SK-N-MC (cell line): ENCODE data around the gene CDC42EP4.

Experiments used
- DNase-seq: peaks from one replicate; pipeline ENCODE4 v3.0.0-alpha.2; 2011; ENCODE audit warnings: low read depth, low spot score
- H3K27ac ChIP-seq: fragments of 200-600 bp; sonication (generic); 2 replicates; pipeline ENCODE4 v1.5.1; 2016; ENCODE audit warnings: mixed run types
- H3K36me3 ChIP-seq: fragments of 200-600 bp; sonication (generic); 2 replicates; pipeline ENCODE4 v1.6.1; 2017; ENCODE audit warnings: antibody characterized with exemption, low read length, mixed read lengths; ENCODE audit not compliant: insufficient read depth
- H3K4me3 ChIP-seq: fragments of 200-600 bp; sonication (generic); 2 replicates; pipeline ENCODE4 v1.5.1; 2016
- H3K9ac ChIP-seq: fragments of 200-600 bp; sonication (generic); 2 replicates; pipeline ENCODE4 v1.8.0; 2017; ENCODE audit warnings: mixed run types, mixed read lengths; ENCODE audit not compliant: insufficient read length
- H3K9me3 ChIP-seq: fragments of 200-600 bp; sonication (generic); 2 replicates; pipeline ENCODE4 v1.6.1; 2017; ENCODE audit warnings: low read depth, mild to moderate bottlenecking, antibody characterized with exemption, low read length, moderate library complexity, mixed read lengths
- EZH2 ChIP-seq: fragments of 200-600 bp; sonication (generic); IDR thresholded peaks from one replicate; pipeline ENCODE4 v1.6.1; 2017; ENCODE audit warnings: antibody characterized with exemption
- FOXP2 ChIP-seq: optimal IDR thresholded peaks from 2 replicates; pipeline ENCODE3; 2011; ENCODE audit warnings: mild to moderate bottlenecking, moderate library complexity; ENCODE audit not compliant: insufficient read depth; ENCODE audit errors: extremely low read length, control extremely low read depth
- POLR2AphosphoS5 ChIP-seq: IDR thresholded peaks from 2 replicates; pipeline ENCODE4 v1.6.1; 2012; ENCODE audit warnings: mild to moderate bottlenecking, low read depth, low read length, borderline replicate concordance

The CDC42EP4 gene

DNA sequence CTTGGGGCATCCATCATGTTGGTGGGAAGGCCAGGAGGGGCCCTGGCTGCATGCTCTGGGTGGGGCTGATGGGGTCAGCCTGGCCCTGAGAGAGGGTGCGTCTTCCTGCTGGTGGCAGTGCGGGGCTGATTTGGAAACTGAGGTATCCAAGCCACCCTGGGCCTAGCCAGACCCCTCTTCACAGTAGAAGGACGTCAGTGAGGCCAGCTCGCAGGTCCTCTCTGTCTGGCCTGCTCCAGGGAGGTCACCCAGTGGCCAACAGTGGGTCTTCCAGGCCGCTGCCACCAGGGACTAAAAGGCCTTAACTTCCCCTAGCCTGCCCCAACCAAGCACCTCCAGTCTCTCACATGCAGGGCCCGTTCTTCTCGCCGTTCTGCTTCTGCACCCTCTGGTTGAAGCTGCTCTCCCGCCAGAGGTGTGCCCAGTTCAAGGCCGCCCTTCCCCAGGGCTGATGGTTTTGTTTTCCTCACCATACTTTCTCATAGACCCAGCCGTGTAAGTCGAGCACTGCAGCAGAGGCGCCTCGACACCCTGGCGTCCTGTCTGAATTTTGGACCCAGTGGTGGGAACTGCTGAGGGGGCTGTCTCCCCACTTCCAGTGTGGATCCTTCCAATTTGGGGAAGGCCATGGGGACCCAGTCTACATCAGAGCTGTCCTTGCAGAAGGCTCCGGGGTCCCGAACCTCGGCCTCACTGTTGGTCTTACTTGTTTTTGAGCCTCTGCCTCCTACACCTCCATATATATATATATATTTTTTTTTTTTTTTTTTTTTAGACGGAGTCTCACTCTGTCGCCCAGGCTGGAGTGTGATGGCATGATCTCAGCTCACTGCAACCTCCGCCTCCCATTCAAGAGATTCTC, 42.9 kb upstream of the CDC42EP4 start:
- Histone ChIP-seq H3K36me3 (no peaks in the 10 kb centered on the region), H3K9ac (no peak overlapping the region), H3K4me3 (no peak overlapping the region), H3K27ac (no peak overlapping the region), H3K9me3 (no peaks in the 10 kb centered on the region)
- TF ChIP-seq EZH2: no peak
- no peak for TF ChIP-seq POLR2AphosphoS5
- TF ChIP-seq FOXP2: no peak
- DNase-seq: no peak

DNA sequence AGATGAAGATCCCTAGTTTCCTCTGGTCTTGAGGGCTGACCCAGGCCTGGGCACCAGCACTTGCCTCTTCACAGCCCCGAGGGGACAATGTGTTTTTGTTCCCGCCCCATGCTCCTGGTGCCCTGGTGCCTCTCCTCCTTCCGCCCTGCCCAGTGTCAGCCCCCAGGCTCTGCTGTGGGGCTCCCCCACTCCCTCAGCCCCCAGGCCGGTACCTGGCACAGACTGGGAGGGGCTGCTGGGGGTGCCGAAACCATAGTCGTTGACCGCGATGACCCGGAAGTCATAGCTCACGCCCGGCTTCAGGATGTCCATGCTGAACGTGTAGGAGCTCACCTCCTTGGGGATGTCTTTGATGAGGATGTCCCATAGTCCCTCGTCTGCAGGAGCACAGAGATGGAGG, 40.5 kb upstream of the CDC42EP4 start:
- Histone ChIP-seq H3K4me3 (no peak overlapping the region), H3K9me3 (no peaks in the 10 kb centered on the region), H3K36me3 (no peaks in the 10 kb centered on the region), H3K9ac (no peak overlapping the region), H3K27ac (no peak overlapping the region)
- no peak for TF ChIP-seq POLR2AphosphoS5
- TF ChIP-seq FOXP2: no peak
- no peak for TF ChIP-seq EZH2
- no peak for DNase-seq

DNA sequence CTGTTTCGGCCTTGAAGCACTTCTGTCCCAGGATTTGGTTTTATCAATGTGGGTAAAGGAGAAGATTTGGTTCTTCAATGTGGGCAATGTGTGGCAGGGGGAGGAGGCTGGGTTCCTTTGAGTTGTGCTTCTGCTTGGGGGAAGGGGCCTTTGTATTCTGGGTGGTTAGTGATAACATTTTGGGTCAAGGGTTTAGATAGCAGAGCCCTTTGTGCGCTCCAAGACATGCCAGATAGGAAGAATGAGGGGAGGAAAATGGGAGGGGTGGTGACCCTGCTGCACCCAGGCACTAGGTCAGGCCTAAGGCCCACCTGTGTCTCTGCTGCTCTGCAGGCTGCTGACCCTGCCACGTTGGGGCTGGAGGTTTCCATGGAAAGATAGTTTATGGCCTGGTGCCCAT, 40.0 kb upstream of the CDC42EP4 start:
- Histone ChIP-seq H3K9me3 (no peaks in the 10 kb centered on the region), H3K4me3 (no peak overlapping the region), H3K27ac (no peak overlapping the region), H3K9ac (no peak overlapping the region), H3K36me3 (no peaks in the 10 kb centered on the region)
- DNase-seq: no peak
- TF ChIP-seq EZH2: no peak
- no peak for TF ChIP-seq FOXP2
- TF ChIP-seq POLR2AphosphoS5: no peak

DNA sequence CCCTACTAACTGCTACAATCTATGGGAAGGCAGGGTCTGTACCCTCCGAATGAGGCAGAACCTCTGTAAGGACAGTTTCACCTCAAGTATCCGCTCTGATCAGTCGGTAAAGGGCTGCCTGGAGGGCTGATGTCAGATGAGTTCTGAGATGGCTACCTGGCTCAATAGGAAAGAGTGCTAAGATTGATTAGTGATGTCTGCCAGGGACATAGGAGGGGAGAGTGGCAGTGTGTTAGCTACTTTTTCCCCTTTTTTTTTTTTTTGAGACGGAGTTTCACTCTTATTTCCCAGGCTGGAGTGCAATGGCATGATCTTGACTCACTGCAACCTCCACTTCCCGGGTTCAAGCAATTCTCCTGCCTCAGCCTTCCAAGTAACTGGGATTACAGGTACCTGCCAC, 39.1 kb upstream of the CDC42EP4 start:
- no peak for DNase-seq
- Histone ChIP-seq H3K4me3 (no peak overlapping the region), H3K36me3 (no peaks in the 10 kb centered on the region), H3K9me3 (no peaks in the 10 kb centered on the region), H3K27ac (no peak overlapping the region), H3K9ac (no peak overlapping the region)
- TF ChIP-seq FOXP2 (no peak), POLR2AphosphoS5 (no peak), EZH2 (no peak)

DNA sequence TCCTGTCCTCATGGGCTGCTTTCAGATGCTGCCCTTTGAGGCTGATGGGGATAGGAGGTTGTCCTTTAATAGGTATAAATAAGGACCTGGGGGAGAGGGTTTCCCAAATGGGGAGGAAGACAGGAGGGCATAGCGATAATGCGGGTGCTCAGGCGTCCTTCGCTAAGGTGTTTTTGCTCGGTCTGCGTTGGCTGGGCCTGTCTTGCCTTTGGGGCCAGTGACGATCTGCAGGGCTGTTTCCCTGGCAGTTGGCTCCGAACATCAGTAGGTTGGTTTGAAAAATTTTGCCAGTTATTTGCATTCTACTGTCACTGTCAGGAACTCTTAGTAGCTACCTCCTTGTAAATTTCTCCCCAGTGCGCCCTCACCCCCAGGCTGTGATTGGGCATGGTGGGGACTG, 37.8 kb upstream of the CDC42EP4 start:
- DNase-seq: no peak
- no peaks in the 10 kb centered on the region for H3K9me3 ChIP-seq
- no peak overlapping the region for H3K9ac ChIP-seq
- H3K27ac ChIP-seq: no peak overlapping the region
- H3K4me3 ChIP-seq: no peak overlapping the region
- TF ChIP-seq EZH2 (no peak), FOXP2 (no peak)
- no peaks in the 10 kb centered on the region for H3K36me3 ChIP-seq

GRCh38 chr17:73349138-73349537, 37.3 kb upstream of the CDC42EP4 start:
- Histone ChIP-seq H3K4me3 (no peak overlapping the region), H3K9me3 (no peaks in the 10 kb centered on the region), H3K9ac (no peak overlapping the region), H3K27ac (no peak overlapping the region), H3K36me3 (no peaks in the 10 kb centered on the region)
- DNase-seq: no peak
- TF ChIP-seq FOXP2 (no peak), POLR2AphosphoS5 (no peak), EZH2 (no peak)

DNA sequence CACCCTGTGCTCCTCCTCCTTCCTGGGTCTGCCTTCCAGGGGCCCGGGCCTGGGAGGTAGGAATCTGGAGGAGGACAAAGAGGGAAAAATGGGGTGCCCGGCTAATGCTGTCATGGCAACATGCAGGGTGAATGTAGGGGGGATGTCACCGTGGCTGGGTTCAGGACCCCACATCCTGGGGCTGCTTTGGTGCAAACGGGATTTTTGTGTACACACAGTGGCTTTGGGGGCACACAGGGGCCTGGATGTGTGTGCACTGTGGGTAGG, 37.0 kb upstream of the CDC42EP4 start:
- H3K9ac ChIP-seq: no peak overlapping the region
- TF ChIP-seq POLR2AphosphoS5: no peak
- TF ChIP-seq FOXP2: no peak
- TF ChIP-seq EZH2: no peak
- H3K4me3 ChIP-seq: no peak overlapping the region
- DNase-seq: no peak
- no peak overlapping the region for H3K27ac ChIP-seq
- no peaks in the 10 kb centered on the region for H3K36me3 ChIP-seq
- H3K9me3 ChIP-seq: no peaks in the 10 kb centered on the region

DNA sequence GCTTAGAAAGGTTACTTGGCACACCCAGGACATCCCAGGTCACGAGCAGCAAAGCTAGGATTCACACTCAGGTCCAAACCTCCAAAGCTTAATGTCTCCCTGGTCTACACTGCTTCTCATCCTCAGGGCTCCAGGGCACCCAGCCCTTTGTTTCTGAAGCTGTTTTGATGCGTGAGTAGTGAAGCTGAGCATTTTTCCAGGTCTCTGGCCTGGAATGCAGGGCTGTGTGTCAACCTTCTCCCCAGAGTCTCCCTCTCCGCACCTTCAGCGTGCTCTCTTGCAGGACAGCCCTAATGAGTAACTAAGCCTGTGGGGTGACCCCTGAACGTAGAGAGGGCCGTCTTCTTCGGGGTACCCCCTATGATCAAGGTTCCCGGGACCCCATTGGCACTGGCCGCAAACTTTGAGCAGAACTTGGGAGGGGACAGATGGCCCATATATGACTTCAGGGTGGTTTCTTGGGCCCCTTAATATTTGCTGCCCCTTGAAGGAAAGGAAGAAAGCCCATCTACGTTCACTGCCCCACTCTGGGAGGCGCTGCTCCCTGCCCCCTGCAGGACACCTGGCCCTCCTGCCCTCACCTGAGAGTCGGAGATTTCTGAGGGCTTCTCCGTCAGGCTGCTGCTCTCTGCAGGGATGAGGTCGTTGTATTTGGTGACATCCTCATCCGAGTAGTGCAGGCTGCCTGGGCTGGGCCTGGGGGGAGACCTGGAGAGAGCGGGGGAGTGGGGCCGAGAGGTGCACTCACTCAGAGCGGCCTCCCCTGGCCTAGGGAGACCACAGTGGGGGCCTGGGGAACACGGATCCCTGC, 36.4 kb upstream of the CDC42EP4 start:
- Histone ChIP-seq H3K9ac (no peak overlapping the region), H3K36me3 (no peaks in the 10 kb centered on the region), H3K27ac (no peak overlapping the region), H3K9me3 (no peaks in the 10 kb centered on the region), H3K4me3 (no peak overlapping the region)
- no peak for TF ChIP-seq FOXP2
- no peak for TF ChIP-seq EZH2
- no peak for TF ChIP-seq POLR2AphosphoS5
- no peak for DNase-seq

GRCh38 chr17:73347351-73347750, 35.5 kb upstream of the CDC42EP4 start:
- H3K9ac ChIP-seq: no peak overlapping the region
- H3K9me3 ChIP-seq: no peaks in the 10 kb centered on the region
- H3K4me3 ChIP-seq: no peak overlapping the region
- no peak for DNase-seq
- H3K36me3 ChIP-seq: no peaks in the 10 kb centered on the region
- H3K27ac ChIP-seq: no peak overlapping the region
- TF ChIP-seq EZH2 (no peak), FOXP2 (no peak), POLR2AphosphoS5 (no peak)
